Activated T-cell treated with anti-CD3 and anti-CD28 coated beads, Interleukin-2, amount 50 U/mL, for 24 hours (primary cell): ENCODE results near the gene GRIK1.
A peak's percentile ranks its signal among the peaks of the same experiment; 100 is the strongest.

ENCODE experiments used
- DNase-seq: peaks from one replicate; pipeline ENCODE4 v3.0.0-alpha.2; 2020
- H3K27ac Mint-ChIP-seq: 2 replicates; pipeline ENCODE4 v1.8.0; 2020; ENCODE audit warnings: mild to moderate bottlenecking, mixed read lengths
- H3K27me3 Mint-ChIP-seq: 2 replicates; pipeline ENCODE4 v1.8.0; 2020; ENCODE audit warnings: mixed read lengths
- H3K36me3 Mint-ChIP-seq: 2 replicates; pipeline ENCODE4 v1.8.0; 2020; ENCODE audit warnings: low read depth, mixed read lengths
- H3K4me1 Mint-ChIP-seq: 2 replicates; pipeline ENCODE4 v1.8.0; 2020; ENCODE audit warnings: low read depth, mixed read lengths
- H3K4me3 Mint-ChIP-seq: 2 replicates; pipeline ENCODE4 v1.8.0; 2020; ENCODE audit warnings: mild to moderate bottlenecking, moderate library complexity, mixed read lengths
- H3K9me3 Mint-ChIP-seq: 2 replicates; pipeline ENCODE4 v1.8.0; 2020; ENCODE audit warnings: mixed read lengths

The GRIK1 gene

DNA sequence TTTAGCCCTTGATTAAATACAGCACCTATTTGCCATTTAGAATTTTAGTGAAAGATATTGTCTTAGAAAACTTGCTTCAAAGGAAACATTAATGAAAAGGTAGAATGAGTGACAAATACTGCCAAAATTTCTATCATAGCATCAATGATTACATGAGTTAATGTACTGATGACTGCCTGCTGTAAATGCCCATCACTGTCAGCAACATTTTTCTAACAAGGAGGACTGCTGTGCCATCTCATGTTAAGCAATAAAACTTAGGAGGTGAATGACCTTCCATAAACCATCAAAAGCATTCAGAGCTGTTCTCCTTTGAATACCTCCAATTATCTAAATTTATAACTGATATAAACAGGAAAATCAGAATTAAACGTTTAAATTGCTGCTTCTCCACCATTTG lies 54.3 kb downstream of the GRIK1 start:
- H3K36me3 Mint-ChIP-seq, result no peaks in the 10 kb centered on the region
- DNase-seq, result no peak
- H3K27me3 Mint-ChIP-seq, result no peaks in the 10 kb centered on the region
- H3K27ac Mint-ChIP-seq, result no peak overlapping the region
- no peak overlapping the region for H3K4me3 Mint-ChIP-seq
- H3K9me3 Mint-ChIP-seq, result no peaks in the 10 kb centered on the region
- no peaks in the 10 kb centered on the region for H3K4me1 Mint-ChIP-seq

DNA sequence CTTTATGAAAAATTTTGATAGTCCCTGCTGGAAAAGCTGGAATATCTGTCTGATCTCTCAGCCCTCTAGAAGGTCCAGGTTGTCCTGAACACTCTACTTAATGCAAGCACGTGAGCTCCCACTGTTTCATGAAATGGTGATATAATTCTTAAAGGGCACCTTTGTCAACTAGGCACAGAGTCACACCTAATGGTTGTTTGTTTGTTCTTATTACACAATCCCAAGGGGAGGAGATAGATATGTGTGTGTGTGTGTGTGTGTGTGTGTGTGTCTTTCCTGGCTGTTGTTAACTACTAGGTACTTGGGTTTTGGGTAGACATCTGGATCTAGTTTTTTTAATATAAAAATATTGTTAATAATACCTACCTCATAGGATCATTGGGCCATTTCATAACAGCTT lies 63.9 kb downstream of the GRIK1 start:
- H3K4me1 Mint-ChIP-seq, result no peaks in the 10 kb centered on the region
- no peaks in the 10 kb centered on the region for H3K27me3 Mint-ChIP-seq
- H3K27ac Mint-ChIP-seq, result no peak overlapping the region
- H3K4me3 Mint-ChIP-seq, result no peak overlapping the region
- no peaks in the 10 kb centered on the region for H3K9me3 Mint-ChIP-seq
- no peaks in the 10 kb centered on the region for H3K36me3 Mint-ChIP-seq
- DNase-seq, result no peak

DNA sequence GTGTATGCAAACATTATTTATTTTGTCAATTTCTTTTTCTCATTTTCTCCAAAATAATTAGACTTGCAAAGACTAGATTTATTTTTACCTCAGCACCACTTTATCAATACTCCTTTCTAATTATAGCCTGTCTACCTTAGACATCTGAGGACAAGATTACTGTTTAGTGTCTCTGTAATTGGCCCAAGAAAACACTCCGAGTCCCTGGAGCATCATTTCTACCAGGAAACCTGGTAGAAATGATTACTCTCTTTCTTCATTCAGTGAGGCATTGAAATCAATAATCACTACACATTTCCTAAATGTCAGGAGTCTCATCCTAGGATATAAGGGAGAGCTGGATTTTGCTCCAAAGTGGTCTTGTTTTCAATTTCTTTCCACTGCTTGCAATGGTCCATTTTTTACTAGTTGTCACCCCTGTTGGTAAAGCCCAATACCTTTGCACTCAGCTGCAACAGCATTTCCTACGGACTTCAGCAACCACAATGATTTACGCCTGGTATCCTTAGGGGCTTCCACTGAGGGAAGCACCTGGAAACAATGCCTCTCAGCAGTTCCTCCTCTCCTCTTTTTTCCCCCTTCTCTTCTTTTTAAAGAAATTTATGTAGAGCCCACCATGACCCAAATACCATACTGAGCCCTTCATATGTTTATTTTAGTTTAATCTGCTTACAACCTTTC lies 64.6 kb downstream of the GRIK1 start:
- H3K9me3 Mint-ChIP-seq, result no peaks in the 10 kb centered on the region
- no peaks in the 10 kb centered on the region for H3K36me3 Mint-ChIP-seq
- no peak for DNase-seq
- no peaks in the 10 kb centered on the region for H3K4me1 Mint-ChIP-seq
- H3K27me3 Mint-ChIP-seq, result no peaks in the 10 kb centered on the region
- H3K4me3 Mint-ChIP-seq, result no peak overlapping the region
- H3K27ac Mint-ChIP-seq, result no peak overlapping the region

DNA sequence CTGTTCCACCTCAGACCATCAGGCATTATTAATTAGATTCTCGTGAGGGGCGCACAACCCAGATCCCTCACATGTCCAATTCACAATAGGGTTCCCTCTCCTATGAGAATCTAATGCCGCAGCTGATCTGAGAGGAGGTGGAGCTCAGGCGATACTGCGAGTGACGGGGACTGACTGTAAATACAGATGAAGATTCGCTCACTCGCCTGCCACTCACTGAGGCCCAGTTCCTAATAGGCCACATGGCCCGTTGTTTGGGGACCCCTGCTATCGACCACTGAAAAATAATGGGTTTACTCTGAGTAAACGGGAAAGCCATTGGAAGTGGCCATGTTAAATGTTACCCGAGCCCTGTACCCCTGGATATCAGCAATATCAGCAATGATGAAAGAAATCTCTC lies 65.9 kb downstream of the GRIK1 start:
- no peaks in the 10 kb centered on the region for H3K9me3 Mint-ChIP-seq
- H3K4me3 Mint-ChIP-seq, result no peak overlapping the region
- no peaks in the 10 kb centered on the region for H3K27me3 Mint-ChIP-seq
- H3K4me1 Mint-ChIP-seq, result no peaks in the 10 kb centered on the region
- no peaks in the 10 kb centered on the region for H3K36me3 Mint-ChIP-seq
- no peak for DNase-seq
- no peak overlapping the region for H3K27ac Mint-ChIP-seq

DNA sequence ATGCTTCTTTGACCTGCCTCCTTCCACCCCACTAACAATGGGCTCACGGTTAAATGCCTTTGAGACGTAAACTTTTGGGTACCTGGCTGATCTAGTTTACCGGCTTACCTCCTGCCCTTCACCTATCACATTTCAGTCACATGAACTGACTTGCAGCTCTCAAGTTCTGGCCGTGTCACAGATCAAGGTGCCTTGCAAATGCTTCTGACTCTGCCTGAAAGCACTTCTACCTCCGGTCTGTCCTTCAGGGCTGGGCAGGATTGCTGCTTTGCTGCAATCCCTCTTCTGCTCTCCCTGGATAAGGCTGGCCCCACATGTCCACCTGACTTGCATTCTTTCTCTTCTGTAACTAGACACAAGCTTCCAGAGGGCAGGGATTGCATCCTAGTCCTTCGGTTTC lies 69.0 kb downstream of the GRIK1 start:
- Mint-ChIP-seq H3K4me1 (no peaks in the 10 kb centered on the region), H3K4me3 (no peak overlapping the region), H3K27me3 (peaks cover 6% of the 10 kb centered on the region), H3K27ac (no peak overlapping the region), H3K36me3 (no peaks in the 10 kb centered on the region), H3K9me3 (no peaks in the 10 kb centered on the region)
- DNase-seq, result no peak

DNA sequence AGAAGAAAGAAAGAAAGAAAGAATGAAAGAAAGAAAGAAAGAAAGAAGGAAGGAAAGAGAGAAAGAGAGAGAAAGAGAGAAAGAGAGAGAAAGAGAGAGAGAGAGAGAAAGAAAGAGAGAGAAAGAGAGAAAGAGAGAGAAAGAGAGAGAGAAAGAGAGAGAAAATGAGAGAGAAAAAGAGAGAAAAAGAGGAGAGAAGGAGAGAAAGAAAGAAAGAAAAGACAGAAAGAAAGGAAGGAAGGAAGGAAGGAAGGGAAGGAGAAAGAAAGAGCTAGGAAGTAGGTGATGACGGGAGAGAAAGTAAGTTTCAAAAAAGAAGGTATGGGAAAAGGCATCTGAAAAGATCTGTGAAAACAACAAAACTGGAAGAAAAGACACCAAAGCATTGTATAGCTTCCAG lies 72.0 kb downstream of the GRIK1 start:
- H3K9me3 Mint-ChIP-seq, result no peaks in the 10 kb centered on the region

DNA sequence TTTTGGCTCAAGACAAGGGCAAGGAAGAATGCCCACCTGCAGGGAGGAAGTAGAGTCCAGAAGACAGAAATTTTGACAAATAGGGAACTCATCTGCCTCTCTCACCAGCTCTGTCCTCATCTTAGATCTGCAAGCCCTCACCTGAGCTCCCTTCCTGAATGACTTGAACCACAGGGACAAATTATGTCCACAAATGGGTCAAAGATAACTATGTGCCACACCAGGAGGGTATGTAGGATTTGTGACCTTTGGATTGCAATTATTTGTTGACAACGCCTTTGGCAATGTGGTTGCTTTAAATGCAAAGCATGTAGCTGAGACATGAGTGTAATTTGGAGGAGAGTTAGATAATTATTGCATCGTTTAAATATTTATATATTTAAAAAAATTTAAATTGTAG lies 79.5 kb downstream of the GRIK1 start:
- DNase-seq, result no peak
- Mint-ChIP-seq H3K27ac (no peak overlapping the region), H3K9me3 (no peaks in the 10 kb centered on the region), H3K36me3 (no peaks in the 10 kb centered on the region), H3K4me1 (no peaks in the 10 kb centered on the region), H3K27me3 (peaks cover 4% of the 10 kb centered on the region), H3K4me3 (no peak overlapping the region)

More for the DNA sequence above, 72.0 kb downstream of the GRIK1 start:
- no peaks in the 10 kb centered on the region for H3K4me1 Mint-ChIP-seq
- no peak overlapping the region for H3K27ac Mint-ChIP-seq
- no peak overlapping the region for H3K4me3 Mint-ChIP-seq
- peaks cover 10% of the 10 kb centered on the region for H3K27me3 Mint-ChIP-seq
- DNase-seq, result no peak
- no peaks in the 10 kb centered on the region for H3K36me3 Mint-ChIP-seq

DNA sequence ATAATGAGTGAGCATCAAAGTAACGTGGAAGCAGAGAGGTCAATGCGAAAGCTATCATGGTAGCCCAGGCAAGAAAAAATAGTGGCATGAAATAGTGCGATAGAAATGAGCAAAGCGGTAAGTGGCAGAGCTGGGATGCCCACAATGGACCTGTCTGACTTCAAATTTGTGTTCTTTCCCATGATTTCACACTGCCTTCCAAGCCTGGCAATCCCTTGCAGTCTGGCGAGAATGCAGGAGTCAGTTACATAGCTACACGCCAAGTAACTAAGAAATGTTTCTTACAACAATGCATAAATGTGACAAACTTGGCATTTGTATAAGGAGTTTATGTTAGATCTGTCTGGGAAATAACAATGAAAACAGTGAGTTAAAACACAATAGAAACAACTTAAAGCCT lies 82.6 kb downstream of the GRIK1 start:
- no peaks in the 10 kb centered on the region for H3K4me1 Mint-ChIP-seq
- H3K27ac Mint-ChIP-seq, result no peak overlapping the region
- no peak for DNase-seq
- H3K27me3 Mint-ChIP-seq, result no peaks in the 10 kb centered on the region
- H3K4me3 Mint-ChIP-seq, result no peak overlapping the region
- H3K36me3 Mint-ChIP-seq, result no peaks in the 10 kb centered on the region
- H3K9me3 Mint-ChIP-seq, result no peaks in the 10 kb centered on the region

DNA sequence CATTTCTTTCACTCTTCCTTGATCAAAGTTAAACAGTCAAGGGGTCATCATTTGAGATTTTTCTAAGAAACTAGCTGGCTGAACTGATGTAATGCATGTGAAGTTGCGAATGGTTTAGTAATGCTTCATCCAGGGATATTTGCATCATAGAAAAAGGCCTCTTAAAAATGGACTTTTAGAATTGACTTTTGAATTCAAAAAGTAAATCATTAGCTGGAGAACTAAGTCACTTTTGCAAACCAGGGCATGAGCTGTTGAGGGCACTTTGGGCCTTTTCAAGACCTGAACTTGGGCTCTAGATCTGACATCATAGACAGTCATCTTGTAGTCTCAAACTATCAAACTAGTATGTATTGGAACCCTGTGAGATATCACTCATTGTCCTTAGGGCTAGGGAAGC lies 85.0 kb downstream of the GRIK1 start:
- H3K4me1 Mint-ChIP-seq, result no peaks in the 10 kb centered on the region
- H3K4me3 Mint-ChIP-seq, result no peak overlapping the region
- H3K9me3 Mint-ChIP-seq, result no peaks in the 10 kb centered on the region
- no peak overlapping the region for H3K27ac Mint-ChIP-seq
- H3K27me3 Mint-ChIP-seq, result peaks cover 2% of the 10 kb centered on the region
- DNase-seq, result no peak
- H3K36me3 Mint-ChIP-seq, result no peaks in the 10 kb centered on the region

DNA sequence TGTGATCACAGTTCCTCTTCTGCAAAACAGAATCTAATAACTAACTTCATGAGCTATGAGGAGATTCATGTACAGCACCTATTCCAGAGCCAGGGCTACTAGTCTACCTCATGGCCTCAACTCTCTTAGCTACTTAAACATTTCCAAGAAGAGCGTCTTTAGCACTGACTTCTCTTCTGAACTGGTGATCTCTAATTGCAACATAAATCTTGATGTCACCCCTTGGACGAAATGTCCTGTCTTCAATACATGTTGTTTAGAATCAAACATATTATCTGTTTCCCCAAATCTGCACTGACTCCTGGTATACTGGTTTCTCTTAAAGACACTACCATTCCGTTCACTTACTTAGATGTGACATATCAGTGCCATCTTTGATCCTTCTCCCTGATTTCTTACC lies 88.2 kb downstream of the GRIK1 start:
- H3K9me3 Mint-ChIP-seq, result no peaks in the 10 kb centered on the region
- H3K36me3 Mint-ChIP-seq, result no peaks in the 10 kb centered on the region
- no peak for DNase-seq
- no peak overlapping the region for H3K27ac Mint-ChIP-seq
- H3K4me3 Mint-ChIP-seq, result no peak overlapping the region
- no peaks in the 10 kb centered on the region for H3K4me1 Mint-ChIP-seq
- H3K27me3 Mint-ChIP-seq, result peaks cover 7% of the 10 kb centered on the region

DNA sequence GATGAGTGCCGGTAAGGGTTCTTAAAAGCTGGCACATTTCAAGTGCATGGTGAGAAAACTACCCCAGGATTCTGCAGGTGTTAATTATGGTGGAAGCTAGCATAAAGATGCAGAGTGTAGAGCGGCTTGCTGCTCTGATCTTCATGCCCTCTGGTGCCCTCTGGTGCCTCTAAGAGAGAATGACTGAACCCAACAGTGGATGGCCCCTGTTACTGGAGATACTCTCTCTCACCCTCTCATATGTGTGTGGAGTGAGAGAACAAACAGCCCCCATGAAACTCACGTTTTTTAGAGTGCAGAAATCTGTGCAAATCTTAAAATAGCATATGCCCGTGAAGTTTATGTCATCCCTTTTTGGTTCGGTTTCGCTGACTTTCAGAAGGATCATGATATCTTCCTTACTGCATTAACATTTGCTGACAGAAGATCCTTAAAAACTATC lies 90.0 kb downstream of the GRIK1 start:
- Mint-ChIP-seq H3K27ac (no peak overlapping the region), H3K4me1 (no peaks in the 10 kb centered on the region), H3K9me3 (no peaks in the 10 kb centered on the region), H3K27me3 (peaks cover 7% of the 10 kb centered on the region), H3K36me3 (no peaks in the 10 kb centered on the region), H3K4me3 (no peak overlapping the region)
- peak; percentile 40 for DNase-seq

DNA sequence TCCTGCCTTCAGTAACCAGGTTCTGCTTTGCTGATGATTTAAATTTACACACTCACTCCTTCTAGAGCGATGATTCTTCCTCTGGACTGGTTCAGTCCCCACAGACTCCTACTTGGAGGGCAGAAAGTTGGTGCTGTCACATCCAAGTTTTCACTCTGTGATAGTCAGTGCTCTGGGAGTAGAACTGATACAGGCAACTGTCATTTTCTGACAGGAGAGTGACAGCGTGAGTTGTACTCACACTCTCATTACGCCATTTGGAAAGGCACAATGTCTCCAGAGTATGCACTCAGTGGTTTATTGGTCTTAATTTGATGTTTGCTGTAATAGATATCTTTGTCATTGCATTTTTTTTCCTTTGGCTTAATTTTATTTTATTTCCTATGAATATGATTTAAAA lies 96.0 kb downstream of the GRIK1 start:
- Mint-ChIP-seq H3K4me3 (no peak overlapping the region), H3K9me3 (no peaks in the 10 kb centered on the region), H3K36me3 (no peaks in the 10 kb centered on the region), H3K4me1 (no peaks in the 10 kb centered on the region), H3K27me3 (peaks cover 3% of the 10 kb centered on the region), H3K27ac (no peak overlapping the region)
- no peak for DNase-seq

DNA sequence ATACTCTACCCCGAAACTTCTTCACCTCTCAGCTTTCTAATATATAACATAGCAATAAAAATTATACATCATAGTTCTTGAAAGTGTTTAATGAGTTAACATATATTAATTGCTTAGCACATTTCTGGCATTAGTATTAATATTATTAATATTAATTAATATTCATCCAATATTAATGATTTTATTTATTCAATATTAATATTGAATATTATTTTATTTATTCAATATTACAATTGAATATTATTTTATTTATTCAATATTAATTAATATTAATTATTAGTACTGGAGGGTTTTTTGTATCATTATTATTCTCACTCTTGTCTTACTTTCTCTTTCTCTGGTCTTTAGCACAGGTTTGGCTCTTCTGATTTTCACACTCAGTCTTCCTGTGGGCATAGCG lies 105.2 kb downstream of the GRIK1 start:
- Mint-ChIP-seq H3K27ac (no peak overlapping the region), H3K4me3 (no peak overlapping the region), H3K4me1 (no peaks in the 10 kb centered on the region), H3K9me3 (peaks cover 11% of the 10 kb centered on the region), H3K36me3 (no peaks in the 10 kb centered on the region), H3K27me3 (peaks cover 11% of the 10 kb centered on the region)
- DNase-seq, result no peak

DNA sequence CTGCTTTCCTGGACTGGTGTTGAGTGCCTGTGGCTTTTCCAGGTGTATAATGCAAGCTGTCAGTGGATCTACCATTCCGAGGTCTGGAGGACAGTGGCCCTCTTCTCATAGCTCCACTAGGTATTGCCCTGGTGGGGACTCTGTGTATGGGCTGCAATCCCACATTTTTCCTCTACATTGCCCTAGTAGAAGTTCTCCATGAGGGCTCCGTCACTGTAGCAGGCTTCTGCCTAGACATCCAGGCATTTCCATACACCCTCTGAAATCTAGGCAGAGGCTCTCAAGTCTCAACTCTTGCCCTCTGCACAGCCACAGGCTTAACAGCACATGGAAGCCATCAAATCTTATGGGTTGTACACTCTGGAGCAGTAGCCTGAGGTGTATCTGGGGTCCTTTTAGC lies 107.6 kb downstream of the GRIK1 start:
- H3K9me3 Mint-ChIP-seq, result peaks cover 19% of the 10 kb centered on the region
- no peak overlapping the region for H3K4me3 Mint-ChIP-seq
- no peaks in the 10 kb centered on the region for H3K36me3 Mint-ChIP-seq
- no peaks in the 10 kb centered on the region for H3K4me1 Mint-ChIP-seq
- peaks cover 16% of the 10 kb centered on the region for H3K27me3 Mint-ChIP-seq
- DNase-seq, result no peak
- no peak overlapping the region for H3K27ac Mint-ChIP-seq

DNA sequence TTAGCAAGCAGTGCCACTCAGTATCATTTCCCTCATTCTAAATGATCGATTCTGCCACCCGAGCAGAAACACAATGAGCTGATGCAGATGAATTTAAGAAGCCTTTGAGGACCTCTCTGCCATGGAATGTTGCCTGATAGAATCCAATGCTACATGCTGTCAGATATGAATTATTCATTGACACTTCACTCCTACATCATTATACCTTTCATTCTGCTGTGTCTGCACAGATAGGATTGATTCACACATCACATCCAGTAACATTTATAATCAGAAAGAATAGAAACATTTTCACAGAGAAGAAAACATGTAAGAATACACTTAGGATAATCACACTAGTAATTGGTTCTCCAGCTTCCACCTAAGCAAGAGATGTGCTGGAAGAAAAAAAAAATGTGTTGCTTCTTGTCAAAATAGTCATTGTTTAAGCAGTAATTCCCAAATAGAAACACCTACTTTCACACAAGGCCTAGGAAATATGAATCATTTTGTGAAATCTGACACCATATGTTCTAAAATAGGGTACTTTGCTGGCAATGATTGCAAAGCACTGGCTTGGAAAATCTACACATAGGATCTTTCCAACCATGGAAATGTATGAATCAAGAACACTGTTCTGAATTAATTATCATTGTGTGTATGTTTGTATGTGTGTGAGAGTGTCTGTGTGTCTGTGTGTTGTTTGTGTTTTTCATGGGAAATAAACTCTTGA lies 110.1 kb downstream of the GRIK1 start:
- Mint-ChIP-seq H3K4me3 (no peak overlapping the region), H3K27me3 (peaks cover 12% of the 10 kb centered on the region), H3K9me3 (peaks cover 19% of the 10 kb centered on the region), H3K36me3 (no peaks in the 10 kb centered on the region), H3K4me1 (no peaks in the 10 kb centered on the region), H3K27ac (no peak overlapping the region)
- no peak for DNase-seq
